HG03575 (cell line): Measurements from ENCODE around the gene CERS3.

Source experiments
- ATAC-seq: cut with Tn5 transposase; IDR thresholded peaks from one replicate; pipeline ENCODE4 v1.9.1; 2021; ENCODE audit not compliant: unreplicated experiment, insufficient number of reproducible peaks, low FRiP score; ENCODE audit errors: extremely low read depth

CERS3 gene

GRCh38 chr15:100533886-100534285 lies 5.1 kb upstream of the CERS3 start:
- no peak for ATAC-seq

DNA sequence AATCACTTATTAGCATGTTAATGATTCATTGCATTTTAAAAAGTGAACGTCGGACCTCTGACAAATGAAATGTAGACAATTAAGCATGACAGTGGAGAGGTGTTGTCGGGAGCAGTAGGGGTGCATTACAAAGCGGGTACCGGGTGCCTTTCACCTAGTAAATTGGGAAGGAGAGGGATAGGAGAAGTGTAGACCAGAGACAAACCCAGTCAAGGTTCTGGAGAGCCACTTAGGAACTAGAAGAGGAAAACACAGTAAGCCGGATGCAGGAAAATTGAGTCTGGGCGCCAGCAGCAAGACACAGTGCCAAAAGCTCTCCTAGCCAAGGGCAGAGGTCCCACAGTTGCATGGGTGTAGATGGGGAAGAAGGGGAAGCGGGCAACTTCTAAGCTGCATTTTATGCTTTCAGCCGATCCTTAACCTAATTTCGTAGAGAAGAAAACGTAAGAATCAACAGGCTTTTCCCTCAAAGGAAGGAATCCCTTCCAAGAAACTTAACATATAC lies 3.1 kb upstream of the CERS3 start:
- no peak for ATAC-seq

GRCh38 chr15:100531204-100531603 lies 2.5 kb upstream of the CERS3 start:
- ATAC-seq, result no peak

DNA sequence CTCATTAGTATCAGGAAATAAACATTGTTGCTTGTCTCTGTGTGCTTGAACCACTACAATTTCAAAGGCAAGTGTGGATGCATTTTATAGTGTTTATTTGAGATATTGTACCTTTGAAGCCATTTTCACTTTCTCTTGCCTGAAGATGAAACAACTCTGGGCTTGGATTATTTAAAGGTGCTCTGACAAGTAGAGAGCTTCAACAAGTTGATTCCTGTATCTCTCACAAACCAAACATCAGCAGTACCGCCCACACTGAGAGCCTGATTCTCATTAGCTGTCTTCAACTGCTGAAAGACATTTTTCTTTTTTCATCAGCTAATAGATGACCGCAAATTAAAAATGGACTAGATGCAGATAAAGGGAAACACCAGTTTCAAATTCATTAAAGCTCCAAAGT lies 806 bp upstream of the CERS3 start:
- ATAC-seq, result no peak

- no peak for ATAC-seq
Measured at GRCh38 chr15:100526027-100526481, 2.7 kb downstream of the CERS3 start.

DNA sequence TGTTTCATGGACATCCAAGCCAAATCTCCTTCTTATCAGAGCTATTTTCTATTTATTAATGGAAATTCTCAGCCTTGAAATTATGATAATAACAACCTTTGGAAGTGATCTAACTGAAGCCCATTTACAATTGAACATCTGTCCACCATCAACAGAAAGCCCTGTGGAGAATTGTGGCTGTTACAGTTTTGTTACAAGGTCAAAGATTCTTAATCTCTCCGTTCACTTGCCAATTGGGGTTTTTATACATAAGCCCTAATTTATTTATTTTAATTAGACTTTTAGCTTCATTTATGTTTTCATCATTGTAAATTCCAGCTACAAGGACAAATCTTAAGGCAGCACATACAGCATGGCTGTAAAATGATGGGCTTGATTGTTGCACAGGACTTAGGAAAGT lies 3.3 kb downstream of the CERS3 start:
- no peak for ATAC-seq

DNA sequence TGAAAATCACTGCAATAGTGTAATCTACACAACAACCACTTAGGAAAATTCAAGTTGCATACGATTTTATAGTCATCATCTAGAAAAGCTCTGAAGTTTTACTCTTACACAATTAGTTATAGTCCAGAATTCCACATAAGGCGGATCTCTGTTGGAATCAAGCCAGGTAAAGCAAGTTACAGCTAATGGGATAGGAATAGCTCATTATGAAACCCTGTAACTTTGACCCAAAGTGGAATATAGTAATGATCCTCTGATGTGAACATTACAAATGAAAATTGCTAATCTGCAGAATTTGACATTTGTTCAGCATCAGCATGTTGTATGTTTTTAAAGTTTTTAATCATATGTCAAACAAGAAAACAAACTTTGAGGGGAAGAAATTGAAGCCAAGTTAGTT lies 4.4 kb downstream of the CERS3 start:
- ATAC-seq, result no peak

GRCh38 chr15:100521907-100522306 lies 6.8 kb downstream of the CERS3 start:
- no peak for ATAC-seq

DNA sequence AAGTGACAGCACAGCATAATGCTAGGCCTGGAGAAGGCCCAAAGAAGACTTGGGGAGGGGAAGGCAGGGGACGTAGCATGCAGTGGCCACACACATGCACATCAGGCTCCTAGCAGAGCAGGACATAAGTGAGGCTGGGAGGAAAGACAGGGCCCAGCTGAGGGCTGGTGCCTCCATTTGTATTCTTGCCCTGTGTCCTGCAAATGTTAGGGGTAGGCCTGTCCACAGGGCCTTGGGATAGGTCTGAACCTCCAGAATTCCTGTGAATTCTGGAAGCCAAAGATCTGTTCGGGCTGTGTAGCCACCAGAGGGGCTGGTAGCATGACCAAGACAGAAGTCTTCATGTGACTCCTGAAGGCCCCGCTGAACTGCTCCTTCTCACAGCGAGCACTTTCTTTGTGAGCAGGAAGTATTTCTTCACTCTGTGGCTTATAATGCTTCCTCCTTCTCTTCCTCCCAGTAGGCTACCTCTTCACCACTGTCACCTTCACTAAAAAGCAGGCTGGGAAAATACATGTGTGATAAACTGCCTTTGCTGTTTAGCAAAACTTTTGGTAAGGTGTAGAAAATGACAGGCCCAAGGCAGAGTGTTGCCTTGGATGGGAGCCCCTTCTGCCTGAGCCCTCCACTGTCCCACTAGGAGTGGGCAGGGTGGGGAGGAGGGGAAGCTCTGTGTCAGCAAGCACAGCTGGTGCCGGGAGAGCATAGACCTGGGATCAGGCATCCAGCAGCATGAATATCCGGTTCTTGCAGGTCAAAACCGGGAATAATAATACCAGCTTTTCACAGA lies 8.4 kb downstream of the CERS3 start:
- no peak for ATAC-seq

DNA sequence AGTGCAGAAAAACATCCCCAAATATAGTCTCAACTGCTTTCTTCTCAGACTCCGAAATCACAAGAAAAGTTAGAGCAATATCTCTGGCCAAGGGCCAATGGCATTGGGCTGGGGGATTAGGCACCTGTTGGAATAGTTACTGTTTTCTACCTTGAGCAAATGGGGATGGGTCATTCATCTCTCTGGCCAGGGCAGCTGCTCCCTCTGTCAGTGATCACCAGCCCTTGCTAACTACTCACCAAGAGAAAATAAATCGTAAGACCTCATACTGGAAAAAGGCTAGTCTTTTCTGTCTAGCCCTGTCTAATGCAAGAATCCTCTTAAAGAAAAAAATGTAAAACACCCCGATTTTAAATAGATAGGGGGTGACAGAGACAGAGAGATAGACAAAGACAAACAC lies 10.9 kb downstream of the CERS3 start:
- no peak for ATAC-seq

DNA sequence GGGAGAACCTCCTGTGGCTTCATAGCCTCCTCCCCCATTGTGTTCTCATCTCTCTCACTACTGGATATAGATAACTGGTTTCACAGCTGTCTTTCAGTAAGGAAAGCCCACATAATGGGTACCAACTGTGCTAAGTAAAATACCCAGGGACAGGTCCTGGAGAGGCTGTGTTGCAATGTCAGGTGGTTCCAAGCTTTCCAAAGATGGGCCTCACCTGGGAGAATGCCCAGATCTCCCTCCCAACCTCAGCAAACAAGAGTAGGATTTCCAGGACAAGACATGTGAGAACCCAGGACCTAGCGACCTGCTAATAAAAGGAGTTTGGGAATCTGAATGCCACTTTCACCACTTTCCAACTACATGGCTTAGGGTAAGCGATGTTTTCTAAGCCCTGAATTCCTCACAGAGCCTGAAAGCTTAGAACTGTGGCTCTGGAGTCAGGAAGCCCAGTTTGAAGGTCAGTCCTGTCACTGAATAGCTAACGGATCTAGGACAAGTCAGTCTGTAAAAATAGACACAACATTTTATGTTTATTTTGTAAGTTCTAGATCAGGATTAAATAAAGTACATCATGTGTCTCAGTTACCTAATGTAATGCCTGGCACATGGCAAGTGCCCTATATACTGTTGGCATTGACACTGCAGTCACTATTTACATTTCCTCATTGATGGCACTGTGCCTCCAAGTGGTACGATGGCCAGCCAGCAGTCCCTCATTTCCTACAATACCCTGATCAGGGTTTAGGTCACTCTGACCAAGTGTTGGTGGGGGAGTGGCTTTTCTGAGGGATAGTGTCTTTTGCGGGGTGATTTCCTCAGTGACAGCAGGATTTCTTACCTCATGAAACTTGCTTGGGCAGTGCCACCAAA lies 11.9 kb downstream of the CERS3 start:
- ATAC-seq, result no peak

- ATAC-seq, result no peak
Measured at GRCh38 chr15:100515758-100516157, 13.0 kb downstream of the CERS3 start.

DNA sequence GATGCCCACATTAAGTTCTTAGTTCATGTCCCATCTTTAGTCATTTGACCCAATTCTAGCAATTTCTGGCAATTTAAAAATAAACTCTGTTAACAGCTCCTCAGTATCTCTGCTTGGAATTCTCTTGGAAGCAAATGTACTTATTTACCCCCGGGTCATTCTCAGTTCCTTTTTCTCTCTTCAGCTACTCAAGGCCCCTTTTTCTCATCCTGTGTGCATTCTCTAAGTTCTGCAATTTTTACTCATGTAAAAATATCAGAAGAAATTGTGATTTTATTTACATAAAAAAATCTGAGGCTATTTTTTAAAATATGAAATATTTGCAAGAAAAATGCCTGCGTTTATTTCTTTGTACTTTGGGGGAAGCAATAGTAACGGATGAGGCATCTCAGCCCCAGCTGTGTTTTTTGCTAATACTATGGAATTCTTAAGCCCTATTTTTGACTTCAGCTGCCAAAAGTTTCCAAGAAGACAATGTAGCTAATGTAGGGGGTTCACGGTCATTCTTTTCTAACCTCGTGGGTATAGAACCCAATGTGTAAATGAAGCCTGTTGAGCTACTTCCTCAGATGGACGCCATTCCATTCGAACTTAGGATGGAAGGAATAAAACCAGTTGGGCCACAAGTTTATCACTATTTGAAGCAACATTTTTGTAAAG lies 20.0 kb downstream of the CERS3 start:
- ATAC-seq, result no peak

- ATAC-seq, result no peak
Measured at GRCh38 chr15:100502651-100503050, 26.1 kb downstream of the CERS3 start.

DNA sequence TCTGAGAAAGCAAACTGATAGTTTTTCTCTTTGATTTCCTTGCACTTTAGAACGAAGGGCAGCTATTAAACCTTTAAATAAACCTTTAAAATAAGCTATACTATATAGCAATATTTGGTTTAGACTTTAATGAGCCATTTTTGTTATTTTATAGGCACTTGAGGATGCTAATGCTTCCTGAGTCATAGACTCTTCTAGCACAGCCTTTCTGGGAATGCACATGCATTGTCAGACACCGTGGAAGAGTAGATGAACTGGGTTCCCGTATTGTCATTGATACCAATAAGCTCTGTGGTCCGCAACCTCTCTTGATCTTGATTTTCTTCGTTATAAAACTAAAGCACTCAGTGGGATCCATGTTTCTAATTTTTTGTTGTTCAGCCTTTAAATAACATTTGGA lies 27.6 kb downstream of the CERS3 start:
- ATAC-seq, result no peak

GRCh38 chr15:100500226-100500990 lies 28.3 kb downstream of the CERS3 start:
- no peak for ATAC-seq

GRCh38 chr15:100495861-100496260 lies 32.9 kb downstream of the CERS3 start:
- no peak for ATAC-seq

GRCh38 chr15:100493213-100493612 lies 35.5 kb downstream of the CERS3 start:
- no peak for ATAC-seq

DNA sequence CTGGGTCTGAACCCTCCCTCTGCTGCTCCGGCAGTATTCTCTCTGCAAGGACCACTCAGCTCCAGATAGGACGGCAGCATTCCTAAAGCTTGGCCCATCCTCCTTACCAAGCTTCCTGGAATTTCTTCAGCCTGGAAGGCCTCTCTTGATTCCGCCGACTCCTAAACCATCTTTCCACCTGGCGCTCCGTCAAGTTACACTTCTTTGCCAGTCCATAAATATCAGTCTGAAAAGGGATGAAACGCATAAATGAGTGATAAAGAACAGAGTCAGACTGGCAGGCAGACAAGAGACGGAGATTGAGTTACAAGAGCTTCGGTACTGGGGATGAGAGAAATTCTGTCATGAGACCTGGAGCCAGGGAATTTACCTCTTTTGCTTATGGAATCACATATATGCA lies 44.3 kb downstream of the CERS3 start:
- ATAC-seq, result no peak
